M059J (cell line): ENCODE results near the gene FGF3. TPM values are rescaled to one million over a fixed set of nuclear protein-coding genes. Genes with fewer than 3 reads are reported as not detected.

Experiments used
- DNase-seq: peaks from one replicate; pipeline ENCODE4 v3.0.0-alpha.2; 2012; ENCODE audit warnings: low read depth
- total RNA-seq: library from RNA; depleted of rRNA; stranded (reverse); fragments of >200 nt; shearing (Covaris generic); gene quantifications from 2 replicates; pipeline ENCODE4 v1.2.3, GENCODE V29; 2014

Gene FGF3
- total RNA-seq, 1 experiment from 2014 or later: not detected

DNA sequence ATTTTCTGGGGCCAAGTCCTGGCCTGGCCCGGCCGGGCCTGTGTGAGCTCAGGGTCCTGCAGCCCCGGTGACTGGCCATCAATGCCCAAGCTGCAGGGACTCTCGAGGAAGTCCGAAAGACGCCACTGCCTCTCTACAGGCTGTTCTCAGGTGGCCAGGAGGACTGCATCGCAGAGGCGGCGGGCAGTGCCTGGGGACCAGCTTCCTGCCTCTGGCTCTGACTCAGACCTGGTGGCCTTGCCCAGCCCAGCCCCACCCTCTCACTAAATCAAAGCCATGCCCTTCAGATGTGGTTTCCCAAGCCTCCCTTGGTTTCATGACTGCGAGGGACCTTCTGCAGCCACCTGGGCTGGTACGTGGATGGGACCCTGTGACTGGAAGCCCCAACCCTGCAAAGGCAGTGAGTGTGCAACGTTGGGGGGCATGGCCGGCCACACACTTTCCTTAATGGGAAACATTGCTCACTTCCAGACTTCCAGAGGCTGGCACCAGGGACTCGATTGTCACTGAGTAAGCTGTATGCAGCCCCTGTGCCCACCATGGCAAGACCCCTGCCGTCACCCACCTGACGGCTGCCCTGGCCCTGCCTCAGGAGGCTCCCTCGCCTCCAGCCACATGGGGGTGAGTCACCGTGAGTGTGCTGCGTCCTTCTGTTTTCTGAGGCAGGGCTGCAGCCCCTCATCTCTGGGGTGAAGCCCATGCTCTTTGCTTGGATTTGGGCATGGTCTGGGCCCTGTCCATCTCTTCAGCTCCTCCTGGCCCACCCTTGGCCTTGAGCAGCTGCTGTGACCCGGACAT lies 6.0 kb upstream of the FGF3 start:
- DNase-seq: peak; percentile 66

GRCh38 chr11:69823641-69824265 lies 4.5 kb upstream of the FGF3 start:
- DNase-seq: no peak

GRCh38 chr11:69822676-69823494 lies 3.7 kb upstream of the FGF3 start:
- no peak for DNase-seq

DNA sequence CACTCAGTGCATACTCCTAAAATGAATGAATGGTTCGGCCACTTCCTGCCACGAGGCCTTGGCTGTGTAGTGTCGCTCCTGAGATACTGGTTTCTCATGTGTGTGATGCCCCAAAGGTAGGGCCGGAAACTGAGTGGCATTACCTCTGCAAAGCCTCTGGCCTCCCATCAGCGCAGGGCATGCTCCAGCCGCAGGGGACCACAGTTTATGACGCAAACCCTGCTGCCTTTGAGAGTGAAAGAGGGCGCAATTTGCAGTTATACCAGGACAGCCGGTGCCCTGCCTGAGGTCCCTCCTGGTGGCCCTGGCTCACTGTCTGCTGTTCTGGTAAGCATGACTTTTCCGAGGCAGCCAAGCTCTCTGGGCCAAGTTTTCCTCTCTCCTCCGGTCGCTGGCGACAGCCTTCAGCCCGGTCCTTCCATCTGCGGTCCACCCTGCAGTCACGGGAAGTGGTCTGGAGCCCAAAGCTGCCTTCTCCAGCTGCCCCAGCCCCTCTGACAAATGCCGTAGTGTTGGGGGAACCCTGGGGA lies 2.4 kb upstream of the FGF3 start:
- peak; percentile 23 for DNase-seq

DNA sequence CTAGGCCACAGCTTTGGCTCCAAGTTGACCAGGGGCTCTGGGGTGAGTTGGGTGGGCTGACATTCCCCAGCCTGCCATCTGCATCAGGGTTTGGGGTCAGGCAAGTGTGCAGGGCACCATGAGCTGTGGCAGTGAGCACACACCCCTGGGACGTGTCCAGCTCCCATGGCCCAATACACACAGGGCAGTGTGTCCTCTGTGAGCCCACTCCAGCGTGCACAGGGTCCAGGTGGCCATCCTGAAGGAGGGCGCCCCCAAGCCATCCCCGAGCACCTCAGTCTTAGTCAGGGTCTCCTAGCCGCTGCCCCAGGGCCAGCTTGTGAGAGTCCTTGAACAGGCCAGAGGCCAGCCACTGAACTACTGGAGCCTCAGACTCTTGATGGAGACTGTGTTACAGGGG lies 1.2 kb upstream of the FGF3 start:
- DNase-seq: no peak

DNA sequence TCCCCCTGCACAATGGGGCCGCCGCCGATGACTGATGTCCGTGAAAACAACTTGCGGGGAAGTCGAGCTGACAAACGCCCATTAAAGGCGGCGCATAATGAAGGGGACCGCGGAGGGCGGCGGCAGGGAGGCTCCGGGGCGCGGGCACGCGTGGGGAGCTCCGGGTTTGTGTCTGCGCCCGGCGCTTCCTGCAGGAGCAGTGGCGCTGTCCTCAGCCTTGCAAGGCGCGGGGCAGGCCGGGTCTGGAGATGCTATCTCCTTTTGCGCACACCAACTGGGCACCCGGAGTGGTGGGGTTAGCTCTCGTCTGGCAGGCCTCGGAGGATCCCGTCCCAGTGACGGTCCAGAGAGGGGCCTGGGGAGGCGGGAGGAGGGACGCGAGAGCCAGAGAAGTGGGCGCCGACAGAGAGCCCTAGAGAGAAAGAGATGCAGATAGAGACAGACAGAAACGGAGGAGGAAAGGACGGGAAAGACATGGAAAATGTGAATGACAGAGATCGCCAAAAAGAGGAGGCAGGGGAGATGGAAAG lies 390 bp upstream of the FGF3 start:
- no peak for DNase-seq

DNA sequence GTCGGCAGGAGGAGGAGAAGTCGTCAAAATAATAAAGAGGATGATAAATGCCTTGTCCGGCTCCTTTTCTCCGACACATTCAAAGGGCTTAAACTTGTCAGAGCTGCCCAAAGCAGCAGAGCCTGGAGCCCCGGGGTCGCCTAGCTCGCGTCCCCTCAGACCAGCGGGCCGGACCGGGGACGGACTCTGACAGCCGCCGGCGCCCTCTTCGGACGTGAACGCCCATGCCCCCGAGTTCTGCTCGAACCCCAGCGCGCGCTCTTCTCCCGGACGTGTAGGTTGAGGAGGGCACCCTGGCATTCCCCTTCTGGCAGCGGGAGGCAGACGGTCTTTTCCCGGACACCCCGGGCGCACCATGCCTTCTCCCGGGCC lies 999 bp downstream of the FGF3 start:
- DNase-seq: no peak

DNA sequence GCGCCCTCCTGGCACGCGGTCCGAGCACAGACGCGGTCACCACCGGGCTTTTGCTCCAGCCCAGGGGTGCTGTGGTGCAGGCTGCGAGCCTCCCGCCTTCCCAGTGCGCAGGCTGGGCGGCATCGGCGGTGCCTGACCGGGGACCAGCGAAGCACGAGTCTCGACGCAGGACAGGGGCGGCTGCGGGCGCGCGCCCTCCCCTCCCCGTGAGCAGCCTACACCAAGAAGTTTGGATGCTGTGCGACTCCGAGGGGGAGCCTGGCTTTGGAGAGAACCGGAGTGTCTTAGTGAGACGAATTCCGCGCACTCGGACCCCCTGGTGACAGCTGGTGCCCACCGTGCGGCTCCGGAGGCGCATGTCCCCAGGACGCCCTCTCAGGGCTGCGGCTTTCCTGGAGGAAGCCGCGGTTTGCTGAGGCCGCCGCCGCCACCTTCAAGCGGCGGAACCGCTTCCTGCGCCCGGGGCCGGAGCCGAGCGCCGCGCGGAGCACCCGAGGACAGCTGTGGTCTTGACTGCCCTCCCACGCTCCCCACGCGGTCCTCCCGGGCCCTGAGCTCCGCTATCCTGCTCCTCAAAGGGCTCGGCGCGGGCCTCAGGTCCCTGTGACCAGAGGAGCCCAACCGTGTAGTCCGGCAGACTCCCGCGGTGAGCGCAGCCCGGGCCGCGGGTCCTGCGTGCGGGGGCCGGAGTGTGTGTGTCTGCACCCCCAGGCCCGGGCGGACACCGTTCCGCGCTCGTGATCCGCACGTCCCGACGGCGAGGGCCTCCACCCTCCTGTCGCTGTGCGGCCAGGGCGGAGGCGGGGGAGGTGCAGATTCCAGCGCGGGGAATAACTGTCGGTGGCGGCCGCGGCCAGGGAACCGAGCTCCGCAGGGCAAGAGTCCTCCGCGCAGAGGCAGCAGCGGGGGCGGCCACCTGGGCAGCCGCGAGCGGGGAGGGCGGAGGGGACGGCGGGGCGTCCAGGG lies 1.7 kb downstream of the FGF3 start:
- no peak for DNase-seq

- no peak for DNase-seq
These were observed 2.5 kb downstream of the FGF3 start for GRCh38 chr11:69816671-69817070.

DNA sequence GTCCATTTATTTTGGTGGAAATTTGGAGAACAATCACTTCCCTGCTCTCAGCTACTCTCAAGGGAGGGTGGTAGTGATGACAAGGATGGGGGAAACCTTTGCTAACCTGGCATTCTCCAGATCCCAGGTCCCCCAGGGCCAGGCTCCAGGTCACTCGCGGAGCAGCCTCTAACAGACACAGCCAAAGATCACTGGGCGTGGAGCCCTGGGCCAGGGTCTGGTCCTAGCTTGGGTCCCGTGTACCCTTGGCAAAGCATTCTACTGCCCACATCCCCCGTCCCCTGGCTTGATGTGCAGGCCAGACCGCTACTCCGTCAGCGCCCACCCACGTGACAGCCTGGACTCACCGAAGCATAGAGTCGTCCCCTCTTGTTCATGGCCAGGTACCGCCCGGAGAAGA lies 3.2 kb downstream of the FGF3 start:
- no peak for DNase-seq

GRCh38 chr11:69814902-69815301 lies 4.3 kb downstream of the FGF3 start:
- DNase-seq: no peak

DNA sequence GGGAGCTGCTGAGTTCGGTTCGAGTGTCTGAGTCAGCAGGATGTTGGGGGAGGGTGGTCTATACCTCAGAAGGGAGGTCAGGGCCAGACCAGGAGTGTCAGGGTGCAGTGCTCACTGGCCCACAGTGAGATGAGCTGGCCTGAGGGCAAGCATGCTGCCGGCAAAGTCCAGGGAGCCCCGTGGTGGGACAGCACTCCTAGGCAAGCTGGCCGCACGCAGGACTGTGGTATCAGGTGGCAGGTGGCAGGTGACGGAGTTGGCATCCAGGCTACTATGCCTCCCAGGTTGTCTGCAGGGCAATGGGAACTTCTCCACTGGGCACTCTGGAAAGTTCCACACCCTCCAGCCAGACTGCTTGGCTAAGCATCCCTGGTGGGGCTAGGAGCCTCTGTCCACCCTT lies 4.8 kb downstream of the FGF3 start:
- no peak for DNase-seq

GRCh38 chr11:69813839-69814238 lies 5.4 kb downstream of the FGF3 start:
- no peak for DNase-seq

DNA sequence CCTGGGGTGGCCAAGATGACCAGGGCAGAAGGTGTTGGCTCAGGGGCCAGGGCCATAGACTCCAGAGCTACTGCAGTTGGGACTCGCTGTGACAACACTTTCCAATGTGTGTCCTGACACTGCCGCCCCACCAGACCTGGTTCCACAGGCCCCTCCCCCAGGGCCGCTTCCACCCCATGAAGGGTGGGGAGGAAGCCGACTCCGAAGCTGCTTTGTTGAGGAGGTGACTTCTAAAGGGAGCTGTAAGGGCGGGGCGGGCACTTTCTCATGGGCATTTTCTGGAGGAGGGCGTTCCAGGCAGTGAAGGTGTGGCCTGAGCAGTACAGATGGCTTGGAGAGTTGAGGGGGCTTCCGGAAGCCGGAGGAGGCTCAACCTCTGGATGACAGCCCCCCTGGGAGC lies 6.3 kb downstream of the FGF3 start:
- DNase-seq: no peak

DNA sequence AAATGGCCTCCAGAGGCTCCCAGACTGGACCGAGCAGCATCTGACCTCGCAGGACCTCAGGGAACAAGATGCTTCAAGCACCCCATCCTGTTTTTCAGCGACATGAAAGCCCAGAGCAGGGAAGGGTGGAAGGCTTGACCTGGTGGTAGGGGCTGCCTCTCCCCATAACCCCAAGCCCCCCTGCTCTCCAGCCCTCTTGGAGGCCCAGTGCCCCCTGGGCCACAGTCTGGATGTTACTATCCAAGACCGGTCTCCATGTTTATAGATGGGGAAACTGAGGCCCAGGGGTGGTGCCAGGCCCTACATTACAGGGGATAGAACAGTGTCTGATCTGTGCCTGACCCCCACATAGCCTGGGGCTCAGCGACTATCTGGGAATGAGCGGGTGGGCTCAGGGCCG lies 7.0 kb downstream of the FGF3 start:
- DNase-seq: no peak

DNA sequence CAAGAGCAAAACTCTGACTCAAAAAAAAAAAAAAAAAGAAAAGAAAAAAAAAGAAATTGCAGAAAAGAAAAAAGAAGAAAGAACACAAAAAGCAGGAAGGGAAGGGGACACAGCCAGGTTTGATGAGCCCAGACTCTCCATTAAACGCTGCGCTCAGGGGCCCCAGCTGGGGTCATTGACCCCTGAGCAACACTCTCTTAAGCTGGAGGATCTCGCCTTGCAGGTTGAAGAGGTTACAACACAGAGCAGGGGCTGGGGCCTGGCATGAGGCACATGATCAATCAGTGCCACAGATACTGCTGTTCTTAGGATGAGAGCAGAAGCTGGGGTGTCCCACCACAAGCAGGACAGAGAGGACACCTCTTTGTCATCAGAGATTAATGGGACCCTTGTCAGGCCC lies 7.8 kb downstream of the FGF3 start:
- DNase-seq: no peak

DNA sequence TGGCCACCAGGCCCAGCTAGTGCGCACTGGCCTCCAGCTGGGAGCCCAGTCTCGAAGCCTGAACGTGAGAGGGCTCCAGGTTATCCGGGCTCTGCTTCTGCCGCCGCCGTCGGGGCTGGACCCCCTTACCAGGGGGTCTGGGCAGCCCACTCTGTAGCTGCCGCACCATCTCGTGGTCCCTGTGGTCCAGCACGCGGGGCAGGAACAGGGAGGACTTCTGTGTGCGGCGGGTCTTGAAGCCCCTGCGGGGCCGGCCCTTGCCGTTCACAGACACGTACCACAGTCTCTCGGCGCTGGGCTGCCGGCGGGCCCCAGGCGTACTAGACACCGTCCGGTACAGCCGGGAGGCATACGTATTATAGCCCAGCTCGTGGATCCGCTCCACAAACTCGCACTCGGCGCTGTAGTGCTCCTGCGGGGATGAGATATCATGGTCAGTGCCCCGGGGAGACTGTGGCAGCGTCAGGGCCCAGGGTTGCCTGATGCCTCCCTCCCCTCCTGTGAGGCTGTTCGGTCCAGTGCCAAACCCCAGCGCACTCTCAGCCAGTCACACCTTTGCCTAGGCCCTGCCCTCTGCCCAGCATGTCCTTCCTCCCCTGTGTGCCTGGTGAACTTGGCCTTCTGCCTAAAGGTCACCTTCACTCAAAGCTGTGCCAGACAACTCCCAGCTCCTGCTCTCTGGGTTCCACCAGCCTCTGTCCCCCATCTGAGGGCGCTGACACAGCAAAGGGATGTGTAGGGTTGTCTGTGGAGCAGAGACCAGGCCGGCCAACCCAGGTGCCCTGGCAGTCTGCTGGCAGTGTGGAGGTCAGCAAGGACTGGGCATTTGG lies 8.7 kb downstream of the FGF3 start:
- DNase-seq: no peak

GRCh38 chr11:69808667-69809086 lies 10.5 kb downstream of the FGF3 start:
- peak; percentile 42 for DNase-seq

- DNase-seq: peak; percentile 36
These were observed 12.0 kb downstream of the FGF3 start for GRCh38 chr11:69807106-69807815.
